OCI-LY3 (cell line): ENCODE results near the gene IQCN.

Source experiments
- H2AFZ ChIP-seq: fragments of 200-600, 300-600 bp; shearing (Covaris generic); 2 replicates; pipeline ENCODE4 v1.6.0; 2014; ENCODE audit warnings: antibody characterized with exemption, low read depth, low read length
- H3K27ac ChIP-seq: fragments of 200-600, 300-600 bp; sonication (generic); 2 replicates; pipeline ENCODE4 v1.5.1; 2014; ENCODE audit warnings: mild to moderate bottlenecking, low read length, moderate library complexity, mixed read lengths
- H3K27me3 ChIP-seq: fragments of 200-600, 300-600 bp; sonication (generic); 2 replicates; pipeline ENCODE4 v1.6.1; 2014; ENCODE audit warnings: low read depth, low read length, mixed read lengths
- H3K36me3 ChIP-seq: fragments of 200-600, 300-600 bp; sonication (generic); replicated peaks from 2 replicates; pipeline ENCODE3; 2014; ENCODE audit warnings: low read depth, low read length, mixed read lengths
- H3K4me1 ChIP-seq: fragments of 300-600, 200-600 bp; sonication (generic); 2 replicates; pipeline ENCODE4 v1.6.1; 2014; ENCODE audit warnings: low read length, mixed read lengths
- H3K4me2 ChIP-seq: fragments of 200-600, 300-600 bp; sonication (generic); 2 replicates; pipeline ENCODE4 v1.6.1; 2014; ENCODE audit warnings: low read length, mixed read lengths
- H3K4me3 ChIP-seq: fragments of 300-600, 200-600 bp; sonication (generic); 2 replicates; pipeline ENCODE4 v1.5.1; 2014; ENCODE audit warnings: antibody characterized with exemption, mild to moderate bottlenecking, low read length, moderate library complexity
- H3K79me2 ChIP-seq: fragments of 300-600, 200-600 bp; shearing (Covaris generic); 2 replicates; pipeline ENCODE4 v1.6.1; 2014; ENCODE audit warnings: mild to moderate bottlenecking, low read length, mixed read lengths
- H3K9ac ChIP-seq: fragments of 300-600, 200-600 bp; shearing (Covaris generic); 2 replicates; pipeline ENCODE4 v1.6.0; 2014; ENCODE audit warnings: mild to moderate bottlenecking, low read length, moderate library complexity
- H3K9me3 ChIP-seq: fragments of 200-600, 300-600 bp; shearing (Covaris generic); 2 replicates; pipeline ENCODE4 v1.6.1; 2014; ENCODE audit warnings: low read length, mixed read lengths; ENCODE audit not compliant: insufficient read depth
- H4K20me1 ChIP-seq: fragments of 200-600, 300-600 bp; sonication (generic); 2 replicates; pipeline ENCODE4 v1.6.1; 2016; ENCODE audit warnings: low read length, mixed read lengths; ENCODE audit not compliant: insufficient read depth
- CTCF ChIP-seq: fragments of 200-600, 300-600 bp; sonication (generic); IDR thresholded peaks from 2 replicates; pipeline ENCODE4 v1.5.1; 2014; ENCODE audit warnings: antibody characterized with exemption, low read length, low read depth
- EZH2phosphoT487 ChIP-seq: fragments of 200-600 bp; shearing (Covaris generic); IDR thresholded peaks from 2 replicates; pipeline ENCODE4 v1.6.1; 2018; ENCODE audit warnings: antibody characterized with exemption, mixed run types, low read depth

The IQCN gene

GRCh38 chr19:18220632-18221275 is 53.5 kb downstream of the IQCN start:
- Histone ChIP-seq H2AFZ (no peak overlapping the region), H4K20me1 (no peaks in the 10 kb centered on the region), H3K36me3 (no peaks in the 10 kb centered on the region), H3K27me3 (no peaks in the 10 kb centered on the region), H3K4me3 (no peak overlapping the region), H3K27ac (no peak overlapping the region), H3K9me3 (no peaks in the 10 kb centered on the region), H3K9ac (no peak overlapping the region), H3K4me2 (no peak overlapping the region), H3K79me2 (no peaks in the 10 kb centered on the region), H3K4me1 (peaks cover 11% of the 10 kb centered on the region)
- TF ChIP-seq CTCF (no peak), EZH2phosphoT487 (no peak)

GRCh38 chr19:18219911-18220631 is 54.2 kb downstream of the IQCN start:
- no peak overlapping the region for H2AFZ ChIP-seq
- no peak overlapping the region for H3K9ac ChIP-seq
- no peak overlapping the region for H3K27ac ChIP-seq
- no peaks in the 10 kb centered on the region for H3K36me3 ChIP-seq
- H3K9me3 ChIP-seq, result no peaks in the 10 kb centered on the region
- peaks cover 11% of the 10 kb centered on the region for H3K4me1 ChIP-seq
- H4K20me1 ChIP-seq, result no peaks in the 10 kb centered on the region
- H3K4me3 ChIP-seq, result no peak overlapping the region
- no peak overlapping the region for H3K4me2 ChIP-seq
- H3K79me2 ChIP-seq, result no peaks in the 10 kb centered on the region
- TF ChIP-seq EZH2phosphoT487 (no peak), CTCF (no peak)
- peaks cover 2% of the 10 kb centered on the region; the same call in 1 of the 2 replicates for H3K27me3 ChIP-seq

GRCh38 chr19:18218600-18218999 is 55.7 kb downstream of the IQCN start:
- no peak overlapping the region for H2AFZ ChIP-seq
- H4K20me1 ChIP-seq, result no peaks in the 10 kb centered on the region
- H3K4me2 ChIP-seq, result no peak overlapping the region
- H3K9me3 ChIP-seq, result no peaks in the 10 kb centered on the region
- no peaks in the 10 kb centered on the region for H3K79me2 ChIP-seq
- no peak overlapping the region for H3K27ac ChIP-seq
- no peaks in the 10 kb centered on the region for H3K36me3 ChIP-seq
- peaks cover 11% of the 10 kb centered on the region for H3K27me3 ChIP-seq
- peaks cover 11% of the 10 kb centered on the region for H3K4me1 ChIP-seq
- no peak for TF ChIP-seq EZH2phosphoT487
- no peak overlapping the region for H3K9ac ChIP-seq
- no peak overlapping the region for H3K4me3 ChIP-seq

- H3K4me3 ChIP-seq, result no peak overlapping the region
- no peak overlapping the region for H3K9ac ChIP-seq
- no peaks in the 10 kb centered on the region for H3K9me3 ChIP-seq
- H3K4me2 ChIP-seq, result no peak overlapping the region
- H3K4me1 ChIP-seq, result peaks cover 11% of the 10 kb centered on the region
- no peaks in the 10 kb centered on the region for H4K20me1 ChIP-seq
- TF ChIP-seq EZH2phosphoT487 (no peak), CTCF (no peak)
- H3K27me3 ChIP-seq, result peaks cover 11% of the 10 kb centered on the region
- no peaks in the 10 kb centered on the region for H3K36me3 ChIP-seq
- no peak overlapping the region for H3K27ac ChIP-seq
- H2AFZ ChIP-seq, result no peak overlapping the region
- no peaks in the 10 kb centered on the region for H3K79me2 ChIP-seq
Measured at GRCh38 chr19:18218159-18218558, 56.1 kb downstream of the IQCN start.
